Measurements from ENCODE around the gene SLC34A1.
"Not testable (repeated sequence)": the region's sequence is repeated elsewhere in the genome, so short reads cannot be mapped to it uniquely, and the experiment has no call there.

Gene SLC34A1

GRCh38 chr5:177410575-177410974 lies 26.3 kb downstream of the SLC34A1 start:
- DNase-seq: no peak
- H3K4me1 Mint-ChIP-seq: peaks cover 10 to 15% of the 10 kb centered on the region in 2 donors
- no peaks in the 10 kb centered on the region for H3K27me3 Mint-ChIP-seq
- H3K27ac Mint-ChIP-seq: no peak overlapping the region
- H3K36me3 Mint-ChIP-seq: no peaks in the 10 kb centered on the region
- no peak for ATAC-seq (replicated peaks)
- no peak overlapping the region for H3K4me3 Mint-ChIP-seq
- no peaks in the 10 kb centered on the region for H3K9me3 Mint-ChIP-seq

GRCh38 chr5:177412603-177413233 lies 28.5 kb downstream of the SLC34A1 start:
- peaks cover 5 to 8% of the 10 kb centered on the region in 2 donors for H3K4me1 Mint-ChIP-seq
- DNase-seq (no peak), ATAC-seq (replicated peaks) (peak in 1 of 2 donors; percentile 58)
- H3K36me3 Mint-ChIP-seq: no peaks in the 10 kb centered on the region
- H3K9me3 Mint-ChIP-seq: no peaks in the 10 kb centered on the region
- H3K27ac Mint-ChIP-seq: peak overlapping the region; percentile 47
- H3K27me3 Mint-ChIP-seq: no peaks in the 10 kb centered on the region
- no peak overlapping the region for H3K4me3 Mint-ChIP-seq

- DNase-seq (no peak), ATAC-seq (replicated peaks) (no peak)
- H3K4me3 Mint-ChIP-seq: no peak overlapping the region
- peaks cover 5 to 8% of the 10 kb centered on the region in 2 donors for H3K4me1 Mint-ChIP-seq
- no peaks in the 10 kb centered on the region for H3K9me3 Mint-ChIP-seq
- H3K27me3 Mint-ChIP-seq: no peaks in the 10 kb centered on the region
- no peak overlapping the region for H3K27ac Mint-ChIP-seq
- H3K36me3 Mint-ChIP-seq: no peaks in the 10 kb centered on the region
Observed at GRCh38 chr5:177414481-177414880, 30.2 kb downstream of the SLC34A1 start.

- H3K27me3 Mint-ChIP-seq; H3K4me3 Mint-ChIP-seq; H3K9me3 Mint-ChIP-seq; H3K36me3 Mint-ChIP-seq; H3K4me1 Mint-ChIP-seq; ATAC-seq (replicated peaks); DNase-seq; H3K27ac Mint-ChIP-seq: not testable (repeated sequence)
Observed at GRCh38 chr5:177417081-177417480, 32.8 kb downstream of the SLC34A1 start.

DNA sequence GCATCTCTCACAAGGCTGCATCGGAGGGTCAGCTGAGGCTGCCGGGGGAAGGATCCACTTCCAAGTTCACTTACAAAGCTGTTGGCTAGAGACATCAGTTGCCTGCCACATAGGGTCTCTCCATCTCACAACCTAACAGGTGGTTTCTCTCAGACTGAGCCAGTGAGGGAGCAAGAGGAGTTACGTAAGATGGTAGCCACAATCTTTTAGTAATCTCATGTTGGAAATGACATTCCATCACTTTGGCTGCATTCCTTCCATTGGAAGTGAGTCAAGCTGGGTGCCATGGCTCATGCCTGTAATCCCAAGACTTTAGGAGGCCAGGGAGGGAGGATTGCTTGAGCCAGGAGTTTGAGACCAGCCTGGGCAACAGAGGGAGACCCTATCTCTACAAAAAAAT lies 34.8 kb downstream of the SLC34A1 start:
- Mint-ChIP-seq H3K27me3 (no peaks in the 10 kb centered on the region), H3K27ac (no peak overlapping the region), H3K4me1 (no peaks in the 10 kb centered on the region), H3K36me3 (no peaks in the 10 kb centered on the region), H3K4me3 (no peak overlapping the region), H3K9me3 (no peaks in the 10 kb centered on the region)
- ATAC-seq (replicated peaks) (no peak), DNase-seq (no peak)

GRCh38 chr5:177420472-177420871 lies 36.2 kb downstream of the SLC34A1 start:
- ATAC-seq (replicated peaks): not testable (repeated sequence)

DNA sequence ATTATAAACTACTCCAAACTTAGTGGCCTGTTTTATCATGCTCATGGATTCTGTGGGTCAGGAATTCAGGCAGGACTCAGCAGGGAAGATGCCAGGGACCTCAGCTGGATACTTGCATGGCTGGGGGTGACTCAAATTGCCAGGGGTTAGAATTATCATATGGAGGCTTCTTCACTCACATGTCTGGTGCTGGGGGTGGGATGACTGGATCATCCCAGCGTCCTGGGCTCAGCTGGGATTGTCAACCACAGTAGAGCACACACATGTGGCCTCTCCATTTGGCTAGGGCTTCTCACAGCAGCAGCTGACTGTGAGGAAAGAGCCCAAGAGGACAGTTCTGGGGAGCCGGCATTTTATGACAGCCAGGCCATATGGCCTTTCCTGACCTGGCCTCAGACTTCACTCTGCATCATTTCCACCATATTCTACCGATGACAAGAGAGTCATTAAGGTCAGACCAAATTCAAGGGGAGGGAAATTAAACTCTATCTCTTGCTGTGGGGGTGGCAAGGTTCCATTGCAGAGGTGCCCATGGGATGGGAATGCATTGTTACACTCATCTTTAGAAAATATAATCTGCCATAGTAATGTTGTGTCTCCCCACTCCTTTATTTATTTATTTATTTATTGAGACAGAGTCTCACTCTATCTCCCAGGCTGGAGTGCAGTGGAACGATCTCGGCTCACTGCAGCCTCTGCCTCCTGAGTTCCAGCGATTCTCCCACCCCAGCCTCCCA lies 37.0 kb downstream of the SLC34A1 start:
- no peaks in the 10 kb centered on the region for H3K36me3 Mint-ChIP-seq
- H3K27ac Mint-ChIP-seq: no peak overlapping the region
- H3K4me1 Mint-ChIP-seq: peaks cover 6 to 10% of the 10 kb centered on the region in 2 donors
- ATAC-seq (replicated peaks) (no peak), DNase-seq (no peak)
- no peak overlapping the region for H3K4me3 Mint-ChIP-seq
- no peaks in the 10 kb centered on the region for H3K27me3 Mint-ChIP-seq
- H3K9me3 Mint-ChIP-seq: no peaks in the 10 kb centered on the region

More at GRCh38 chr5:177420472-177420871, 36.2 kb downstream of the SLC34A1 start:
- H3K9me3 Mint-ChIP-seq, H3K36me3 Mint-ChIP-seq, H3K4me3 Mint-ChIP-seq, H3K27ac Mint-ChIP-seq, H3K27me3 Mint-ChIP-seq, H3K4me1 Mint-ChIP-seq, DNase-seq: not testable (repeated sequence)

DNA sequence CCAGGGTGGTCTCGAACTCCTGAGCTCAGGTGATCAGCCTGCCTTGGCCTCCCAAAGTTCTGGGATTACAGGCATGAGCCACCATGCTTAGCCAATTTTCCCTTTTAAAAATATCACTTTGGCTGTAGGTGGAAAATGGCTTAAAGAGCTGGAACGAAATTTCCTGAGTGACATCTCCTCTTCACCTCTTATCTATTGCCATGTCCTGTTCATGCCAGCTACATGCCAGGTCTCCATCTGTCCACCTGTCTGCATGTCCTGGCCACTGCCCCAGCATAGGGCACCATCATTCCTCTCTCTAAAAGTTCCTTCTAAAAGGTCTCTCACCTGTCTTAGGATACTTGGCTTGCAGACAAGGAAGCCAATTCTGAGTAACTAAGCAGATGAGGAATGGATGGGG lies 39.4 kb downstream of the SLC34A1 start:
- H3K27me3 Mint-ChIP-seq: no peaks in the 10 kb centered on the region
- H3K9me3 Mint-ChIP-seq: no peaks in the 10 kb centered on the region
- peaks cover 4 to 5% of the 10 kb centered on the region in 2 donors for H3K36me3 Mint-ChIP-seq
- no peak overlapping the region for H3K4me3 Mint-ChIP-seq
- H3K27ac Mint-ChIP-seq: no peak overlapping the region
- no peak for DNase-seq
- H3K4me1 Mint-ChIP-seq: peaks cover 16 to 27% of the 10 kb centered on the region in 2 donors
- ATAC-seq (replicated peaks): no peak

- no peak for ATAC-seq (replicated peaks)
- no peak for DNase-seq
- Mint-ChIP-seq H3K27ac (peak overlapping the region; percentile 92), H3K4me3 (peak overlapping the region; percentile 78 to 81), H3K9me3 (no peaks in the 10 kb centered on the region), H3K4me1 (peaks cover 33 to 43% of the 10 kb centered on the region in 2 donors), H3K36me3 (peaks cover 12 to 19% of the 10 kb centered on the region in 2 donors), H3K27me3 (no peaks in the 10 kb centered on the region)
Observed at GRCh38 chr5:177425196-177425800, 41.1 kb downstream of the SLC34A1 start.

GRCh38 chr5:177425801-177426565 lies 41.7 kb downstream of the SLC34A1 start:
- Mint-ChIP-seq H3K9me3 (no peaks in the 10 kb centered on the region), H3K27me3 (no peaks in the 10 kb centered on the region), H3K27ac (peak overlapping the region; percentile 92), H3K36me3 (peaks cover 17 to 26% of the 10 kb centered on the region in 2 donors), H3K4me3 (peak overlapping the region; percentile 78 to 81), H3K4me1 (peaks cover 39 to 50% of the 10 kb centered on the region in 2 donors)
- DNase-seq: peak; percentile 100
- ATAC-seq (replicated peaks): peak; percentile 86 to 87

- Mint-ChIP-seq H3K4me3 (peak within 1 kb of the TSS; percentile 92 to 93), H3K36me3 (peaks cover 23 to 32% of the 10 kb centered on the region in 2 donors), H3K4me1 (peaks cover 45 to 57% of the 10 kb centered on the region in 2 donors), H3K9me3 (no peaks in the 10 kb centered on the region), H3K27me3 (no peaks in the 10 kb centered on the region), H3K27ac (peak within 1 kb of the TSS; percentile 95)
- DNase-seq (peak; percentile 60), ATAC-seq (replicated peaks) (peak; percentile 11 to 14)
Observed at GRCh38 chr5:177426566-177427210, 42.5 kb downstream of the SLC34A1 start, which contains the start of gene GRK6. TSS of gene GRK6 (plus strand) at chr5:177426676. CDS start at chr5:177426846, 170 bp downstream.

DNA sequence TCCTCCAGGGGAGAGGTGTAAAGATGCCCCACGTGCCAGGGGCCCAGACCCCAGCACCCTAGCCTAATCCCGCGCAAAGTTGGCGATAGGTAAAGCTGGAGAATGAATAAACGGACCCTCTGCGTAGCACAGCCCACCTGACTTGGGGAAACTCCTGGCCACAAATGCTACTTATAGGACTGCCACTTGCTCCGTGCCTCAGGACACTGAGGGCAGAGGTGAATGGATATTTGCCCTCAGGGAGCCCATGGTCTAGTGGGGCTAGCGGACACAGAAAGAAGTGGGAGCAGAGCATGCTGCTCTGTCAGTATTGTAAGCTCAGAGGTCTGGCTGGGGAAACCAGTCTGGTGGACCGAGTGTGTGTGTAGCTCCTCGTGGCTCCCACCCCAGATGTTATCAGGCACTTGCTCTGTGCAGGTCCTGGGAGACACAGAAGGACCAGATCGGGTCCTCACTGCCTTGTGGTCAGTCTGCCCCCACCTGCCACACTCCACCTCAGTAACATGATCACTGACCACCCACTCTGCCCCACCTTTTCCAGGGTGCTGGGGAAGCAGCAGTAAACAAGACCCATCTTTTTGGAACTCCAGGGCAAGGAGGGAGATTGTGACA lies 43.1 kb downstream of the SLC34A1 start:
- peak overlapping the region; percentile 92 to 93 for H3K4me3 Mint-ChIP-seq
- H3K27ac Mint-ChIP-seq: peak overlapping the region; percentile 95
- DNase-seq: no peak
- H3K4me1 Mint-ChIP-seq: peaks cover 48 to 63% of the 10 kb centered on the region in 2 donors
- peak in 1 of 2 donors; percentile 0 for ATAC-seq (replicated peaks)
- no peaks in the 10 kb centered on the region for H3K27me3 Mint-ChIP-seq
- peaks cover 28 to 36% of the 10 kb centered on the region in 2 donors for H3K36me3 Mint-ChIP-seq
- H3K9me3 Mint-ChIP-seq: no peaks in the 10 kb centered on the region

DNA sequence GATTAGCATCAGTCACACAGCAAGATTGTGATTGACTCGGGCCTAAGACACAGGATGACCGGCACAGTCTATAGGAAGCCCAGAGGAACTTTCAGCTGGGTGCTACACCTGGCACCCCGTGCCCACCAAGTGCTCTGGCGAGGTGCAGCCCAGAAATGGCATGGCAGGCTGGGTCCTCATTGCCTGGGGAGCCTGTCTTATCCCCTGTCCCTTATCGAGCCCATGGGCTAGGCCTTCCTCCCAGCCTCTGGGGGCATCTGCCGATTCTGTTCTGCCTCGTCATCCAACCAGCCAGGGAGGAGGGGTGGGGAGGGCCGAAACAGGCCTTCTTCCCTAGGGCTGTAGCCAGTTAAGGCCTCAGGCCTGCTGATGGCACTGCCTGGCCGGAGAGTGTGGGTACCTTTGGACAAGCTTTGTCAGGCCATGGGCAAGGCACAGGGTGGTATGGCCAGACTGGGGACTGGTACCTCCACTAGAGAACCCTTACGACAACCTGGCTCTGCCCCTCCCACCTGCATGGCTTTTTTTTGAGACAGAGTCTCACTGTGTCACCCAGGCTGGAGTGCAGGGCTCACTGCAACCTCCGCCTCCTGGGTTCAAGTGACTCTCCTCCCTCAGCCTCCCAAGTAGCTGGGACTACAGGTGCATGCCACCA lies 43.8 kb downstream of the SLC34A1 start:
- DNase-seq (no peak), ATAC-seq (replicated peaks) (no peak)
- H3K4me1 Mint-ChIP-seq: peaks cover 52 to 70% of the 10 kb centered on the region in 2 donors
- peaks cover 32 to 40% of the 10 kb centered on the region in 2 donors for H3K36me3 Mint-ChIP-seq
- no peaks in the 10 kb centered on the region for H3K27me3 Mint-ChIP-seq
- H3K9me3 Mint-ChIP-seq: no peaks in the 10 kb centered on the region
- H3K27ac Mint-ChIP-seq: peak overlapping the region; percentile 95
- H3K4me3 Mint-ChIP-seq: peak overlapping the region; percentile 92 to 93
